HUES64 (cell line): ENCODE measurements around the gene APBA3.

ENCODE experiments used
- H3K27ac ChIP-seq: 2 replicates; pipeline ENCODE4 v1.7.0; 2013; ENCODE audit warnings: low read depth, low read length, inconsistent platforms
- H3K27me3 ChIP-seq: 2 replicates; pipeline ENCODE4 v1.6.1; 2013; ENCODE audit warnings: mild to moderate bottlenecking, low read length; ENCODE audit not compliant: insufficient read depth
- H3K36me3 ChIP-seq: 2 replicates; pipeline ENCODE4 v1.6.1; 2013; ENCODE audit warnings: mild to moderate bottlenecking, low read length; ENCODE audit not compliant: insufficient read depth
- H3K4me1 ChIP-seq: 2 replicates; pipeline ENCODE4 v1.6.1; 2013; ENCODE audit warnings: mild to moderate bottlenecking, low read length, moderate library complexity; ENCODE audit not compliant: insufficient read depth
- H3K4me3 ChIP-seq: 2 replicates; pipeline ENCODE4 v1.5.1; 2013; ENCODE audit warnings: mild to moderate bottlenecking, low read length, moderate library complexity
- H3K9ac ChIP-seq: 2 replicates; pipeline ENCODE4 v1.6.1; 2013; ENCODE audit warnings: mild to moderate bottlenecking, low read depth, low read length
- H3K9me3 ChIP-seq: 2 replicates; pipeline ENCODE4 v1.6.1; 2013; ENCODE audit warnings: low read depth, low read length; ENCODE audit not compliant: insufficient read depth
- WGBS: fragments of 150-250, 120-280 bp; methylation state at CpG from one replicate; pipeline ENCODE4 v1.1.7; 2013; ENCODE audit warnings: missing lambda C conversion rate; 5-methylcytosine and 5-hydroxymethylcytosine counted together

APBA3 gene

DNA sequence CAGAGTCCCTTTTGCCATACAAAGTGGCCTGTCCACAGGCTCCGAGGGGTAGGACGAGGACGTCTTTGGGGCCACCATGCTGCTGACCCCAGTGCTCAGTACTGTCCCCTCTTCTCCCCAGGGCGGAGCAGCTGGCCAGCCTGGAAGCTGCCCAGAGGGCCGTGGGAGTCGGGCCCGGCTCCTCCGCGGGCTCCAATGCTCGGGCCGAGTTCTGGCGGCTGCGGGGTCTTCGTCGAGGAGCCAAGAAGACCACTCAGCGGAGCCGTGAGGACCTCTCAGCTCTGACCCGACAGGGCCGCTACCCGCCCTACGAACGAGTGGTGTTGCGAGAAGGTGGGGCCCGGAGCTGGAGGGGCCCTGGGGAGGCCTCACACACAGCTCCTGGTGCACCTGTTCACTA lies 21.1 kb downstream of the APBA3 start:
- Histone ChIP-seq H3K27ac (no peak overlapping the region), H3K9ac (no peak overlapping the region), H3K4me3 (no peak overlapping the region), H3K4me1 (no peaks in the 10 kb centered on the region), H3K9me3 (no peaks in the 10 kb centered on the region), H3K27me3 (no peaks in the 10 kb centered on the region), H3K36me3 (peaks cover 16% of the 10 kb centered on the region; the same call in 1 of the 2 replicates)
- 96% methylated on average over 24 of the region's 24 CpGs for WGBS

DNA sequence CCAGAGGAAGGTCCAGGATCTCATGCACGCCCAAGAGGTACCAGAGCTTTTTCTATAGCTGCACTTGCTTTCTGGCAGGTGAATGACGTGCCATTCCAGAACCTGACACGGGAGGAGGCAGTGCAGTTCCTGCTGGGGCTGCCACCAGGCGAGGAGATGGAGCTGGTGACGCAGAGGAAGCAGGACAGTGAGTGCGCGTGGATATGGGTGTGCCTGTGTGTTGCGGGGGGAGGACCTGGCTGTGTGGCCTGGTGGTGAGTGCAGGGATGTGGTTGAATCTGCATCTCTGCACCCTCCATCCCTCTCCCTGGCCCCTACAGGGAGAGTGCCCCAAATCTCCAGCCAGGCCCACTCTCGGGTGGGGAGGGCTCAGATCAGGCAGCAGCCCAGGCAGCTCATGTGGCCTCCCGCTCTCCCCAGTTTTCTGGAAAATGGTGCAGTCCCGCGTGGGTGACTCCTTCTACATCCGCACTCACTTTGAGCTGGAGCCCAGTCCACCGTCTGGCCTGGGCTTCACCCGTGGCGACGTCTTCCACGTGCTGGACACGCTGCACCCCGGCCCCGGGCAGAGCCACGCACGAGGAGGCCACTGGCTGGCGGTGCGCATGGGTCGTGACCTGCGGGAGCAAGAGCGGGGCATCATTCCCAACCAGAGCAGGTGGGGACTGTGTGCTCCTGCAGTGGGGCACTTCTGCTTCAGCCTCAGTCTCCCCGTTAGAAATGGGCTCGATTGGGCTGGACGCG lies 22.8 kb downstream of the APBA3 start:
- H3K36me3 ChIP-seq = peaks cover 16% of the 10 kb centered on the region; the same call in 1 of the 2 replicates
- H3K4me3 ChIP-seq = no peak overlapping the region
- H3K9me3 ChIP-seq = no peaks in the 10 kb centered on the region
- no peak overlapping the region for H3K9ac ChIP-seq
- H3K4me1 ChIP-seq = no peaks in the 10 kb centered on the region
- H3K27me3 ChIP-seq = no peaks in the 10 kb centered on the region
- 94% methylated on average over 31 of the region's 32 CpGs for WGBS
- H3K27ac ChIP-seq = no peak overlapping the region

GRCh38 chr19:3737487-3738205 lies 23.8 kb downstream of the APBA3 start:
- no peak overlapping the region for H3K9ac ChIP-seq
- no peak overlapping the region for H3K4me3 ChIP-seq
- H3K27me3 ChIP-seq = no peaks in the 10 kb centered on the region
- H3K36me3 ChIP-seq = peaks cover 16% of the 10 kb centered on the region; the same call in 1 of the 2 replicates
- H3K27ac ChIP-seq = no peak overlapping the region
- 93% methylated on average over 10 of the region's 10 CpGs for WGBS
- no peaks in the 10 kb centered on the region for H3K9me3 ChIP-seq
- H3K4me1 ChIP-seq = no peaks in the 10 kb centered on the region

- no peaks in the 10 kb centered on the region for H3K27me3 ChIP-seq
- H3K36me3 ChIP-seq = peaks cover 16% of the 10 kb centered on the region; the same call in 1 of the 2 replicates
- 94% methylated on average over 21 of the region's 21 CpGs for WGBS
- H3K9ac ChIP-seq = no peak overlapping the region
- no peak overlapping the region for H3K27ac ChIP-seq
- H3K4me1 ChIP-seq = no peaks in the 10 kb centered on the region
- no peak overlapping the region for H3K4me3 ChIP-seq
- H3K9me3 ChIP-seq = no peaks in the 10 kb centered on the region
Observed at GRCh38 chr19:3736106-3736724, 25.3 kb downstream of the APBA3 start.

DNA sequence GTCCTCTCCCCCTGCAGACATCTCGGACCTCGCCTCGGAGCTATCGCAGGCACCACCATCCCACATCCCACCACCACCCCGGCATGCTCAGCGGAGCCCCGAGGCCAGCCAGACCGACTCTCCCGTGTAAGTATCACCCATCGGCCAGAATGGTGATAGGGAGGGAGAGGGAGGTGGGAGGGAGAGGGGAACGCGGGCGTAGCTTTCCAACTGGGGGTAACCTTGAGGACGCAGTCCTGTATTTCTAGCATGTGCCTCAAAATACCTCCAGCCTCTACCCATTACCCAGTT lies 27.2 kb downstream of the APBA3 start:
- Histone ChIP-seq H3K9me3 (no peaks in the 10 kb centered on the region), H3K36me3 (peaks cover 16% of the 10 kb centered on the region; the same call in 1 of the 2 replicates), H3K4me1 (no peaks in the 10 kb centered on the region), H3K9ac (no peak overlapping the region), H3K27me3 (no peaks in the 10 kb centered on the region), H3K27ac (no peak overlapping the region), H3K4me3 (no peak overlapping the region)
- WGBS = 94% methylated on average over 14 of the region's 14 CpGs

DNA sequence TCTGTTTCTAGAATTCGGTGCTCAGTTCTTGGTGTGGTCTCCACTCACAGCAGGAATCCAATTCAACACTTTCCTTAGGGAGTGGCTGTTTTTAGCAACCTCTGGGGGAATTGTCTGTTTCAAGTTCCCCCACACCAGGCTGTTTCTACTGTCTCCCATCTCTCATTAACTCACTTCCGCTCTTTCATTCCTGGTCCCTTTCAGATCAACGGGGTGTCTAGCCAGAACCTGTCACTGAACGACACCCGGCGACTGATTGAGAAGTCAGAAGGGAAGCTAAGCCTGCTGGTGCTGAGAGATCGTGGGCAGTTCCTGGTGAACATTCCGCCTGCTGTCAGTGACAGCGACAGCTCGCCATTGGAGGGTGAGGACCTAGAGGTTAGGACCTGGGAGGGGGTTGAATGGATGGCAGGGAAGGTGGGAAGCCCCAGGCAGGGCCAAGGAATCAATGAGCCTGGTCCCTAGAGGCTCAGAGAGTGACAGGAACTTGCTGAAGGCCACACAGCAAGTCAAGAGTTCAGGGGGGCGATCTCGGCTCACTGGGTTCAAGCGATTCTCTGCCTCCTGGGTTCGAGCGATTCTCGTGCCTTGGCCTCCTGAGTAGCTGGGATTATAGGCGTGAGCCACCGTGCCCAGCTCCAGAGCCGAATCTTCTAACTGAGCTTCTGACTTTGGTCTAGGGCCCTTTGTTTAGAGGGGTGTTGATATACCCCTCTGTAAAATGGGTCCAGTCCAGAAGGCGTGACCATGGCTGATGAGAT lies 27.8 kb downstream of the APBA3 start:
- Histone ChIP-seq H3K9me3 (no peaks in the 10 kb centered on the region), H3K36me3 (peaks cover 16% of the 10 kb centered on the region; the same call in 1 of the 2 replicates), H3K4me3 (no peak overlapping the region), H3K27me3 (no peaks in the 10 kb centered on the region), H3K4me1 (no peaks in the 10 kb centered on the region), H3K27ac (no peak overlapping the region), H3K9ac (no peak overlapping the region)
- 89% methylated on average over 20 of the region's 20 CpGs for WGBS

- Histone ChIP-seq H3K9me3 (no peaks in the 10 kb centered on the region), H3K27ac (no peak overlapping the region), H3K9ac (no peak overlapping the region), H3K27me3 (no peaks in the 10 kb centered on the region), H3K4me1 (no peaks in the 10 kb centered on the region), H3K36me3 (peaks cover 12% of the 10 kb centered on the region; the same call in 1 of the 2 replicates), H3K4me3 (no peak overlapping the region)
- WGBS = 94% methylated on average over 1 of the region's 1 CpG
Observed at GRCh38 chr19:3732108-3732507, 29.4 kb downstream of the APBA3 start.

DNA sequence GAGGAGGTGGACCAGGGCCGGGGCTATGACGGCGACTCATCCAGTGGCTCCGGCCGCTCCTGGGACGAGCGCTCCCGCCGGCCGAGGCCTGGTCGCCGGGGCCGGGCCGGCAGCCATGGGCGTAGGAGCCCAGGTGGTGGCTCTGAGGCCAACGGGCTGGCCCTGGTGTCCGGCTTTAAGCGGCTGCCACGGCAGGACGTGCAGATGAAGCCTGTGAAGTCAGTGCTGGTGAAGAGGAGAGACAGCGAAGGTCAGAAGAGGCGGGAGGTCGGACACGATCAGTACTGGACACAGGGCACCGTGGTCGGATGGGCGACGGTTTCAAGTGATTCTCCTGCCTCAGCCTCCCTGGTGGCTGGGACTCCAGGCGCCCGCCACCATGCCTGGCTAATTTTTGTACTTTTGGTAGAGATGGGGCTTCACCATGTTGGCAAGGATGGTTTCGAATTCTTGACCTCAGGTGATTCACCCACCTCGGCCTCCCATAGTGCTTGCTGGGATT lies 31.0 kb downstream of the APBA3 start:
- Histone ChIP-seq H3K9ac (no peak overlapping the region), H3K9me3 (no peaks in the 10 kb centered on the region), H3K4me1 (no peaks in the 10 kb centered on the region), H3K27ac (no peak overlapping the region), H3K36me3 (peaks cover under 1% of the 10 kb centered on the region; the same call in 1 of the 2 replicates), H3K4me3 (no peak overlapping the region), H3K27me3 (no peaks in the 10 kb centered on the region)
- 91% methylated on average over 32 of the region's 32 CpGs for WGBS

DNA sequence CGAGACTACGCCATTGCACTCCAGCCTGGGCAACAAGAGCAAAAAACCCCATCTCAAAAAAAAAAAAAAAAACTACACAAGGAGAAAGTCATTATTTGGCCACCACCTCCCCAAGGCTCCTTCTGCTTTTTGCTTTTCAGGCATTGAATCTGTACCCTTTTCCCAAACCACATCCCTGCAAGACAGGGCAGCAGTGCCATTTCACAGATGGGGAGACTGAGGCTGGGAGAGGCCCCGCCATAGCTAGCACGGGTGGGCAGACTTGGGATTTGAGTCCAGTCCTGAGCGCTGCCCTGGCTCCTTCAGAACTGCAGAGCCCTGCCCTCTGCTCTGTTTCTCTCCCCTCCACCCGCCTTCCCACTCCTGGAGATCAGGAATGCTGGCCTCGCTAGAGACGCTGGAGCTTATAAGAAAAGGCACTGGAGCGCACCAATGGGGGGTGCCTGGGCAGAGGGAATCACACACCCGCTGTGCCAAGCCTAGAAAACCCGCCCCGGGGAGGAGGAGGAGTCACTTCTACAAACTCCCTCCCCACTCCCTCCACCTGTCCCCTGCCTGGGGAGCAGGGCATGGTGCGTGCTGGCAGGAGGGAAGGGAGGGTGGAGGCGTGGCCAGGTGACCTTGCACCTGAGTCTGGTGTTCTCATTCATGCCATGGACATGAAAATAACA lies 35.7 kb downstream of the APBA3 start:
- 28% methylated on average over 11 of the region's 14 CpGs for WGBS
- no peak overlapping the region for H3K4me3 ChIP-seq
- no peaks in the 10 kb centered on the region for H3K4me1 ChIP-seq
- H3K9me3 ChIP-seq = no peaks in the 10 kb centered on the region
- H3K27me3 ChIP-seq = peaks cover 4% of the 10 kb centered on the region; the same call in 1 of the 2 replicates
- H3K9ac ChIP-seq = no peak overlapping the region
- peak overlapping the region; percentile 39; the same call in 1 of the 2 replicates for H3K27ac ChIP-seq
- no peaks in the 10 kb centered on the region for H3K36me3 ChIP-seq

DNA sequence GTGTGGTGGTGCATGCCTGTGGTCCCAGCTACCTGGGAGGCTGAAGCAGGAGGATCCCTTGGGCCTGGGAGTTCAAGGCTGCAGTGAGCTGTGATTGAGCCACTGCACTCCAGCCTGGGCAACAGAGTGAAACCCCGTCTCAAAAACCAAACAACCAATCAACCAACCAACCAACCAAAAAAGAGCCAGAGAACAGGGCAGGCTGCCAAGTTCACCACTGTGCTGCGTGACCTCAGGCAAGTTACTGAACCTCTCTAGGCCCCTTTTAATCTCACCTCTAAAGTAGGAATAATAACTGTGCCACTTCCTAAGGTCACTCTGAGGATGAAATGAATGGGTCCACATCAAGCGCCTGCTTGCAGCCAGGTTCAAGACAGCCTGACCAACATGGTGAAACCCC lies 36.4 kb downstream of the APBA3 start:
- Histone ChIP-seq H3K27me3 (peaks cover 4% of the 10 kb centered on the region; the same call in 1 of the 2 replicates), H3K9me3 (no peaks in the 10 kb centered on the region), H3K36me3 (no peaks in the 10 kb centered on the region), H3K4me3 (no peak overlapping the region), H3K27ac (no peak overlapping the region), H3K9ac (no peak overlapping the region), H3K4me1 (no peaks in the 10 kb centered on the region)
- 95% methylated on average over 3 of the region's 3 CpGs for WGBS
